HG03558 (cell line): ENCODE results near the gene SMARCB1.
"Not testable (repeated sequence)": the region's sequence is repeated elsewhere in the genome, so short reads cannot be mapped to it uniquely, and the experiment has no call there.

ENCODE experiments used
- ATAC-seq: cut with Tn5 transposase; IDR thresholded peaks from one replicate; pipeline ENCODE4 v1.9.1; 2021; ENCODE audit warnings: moderate number of reproducible peaks; ENCODE audit not compliant: unreplicated experiment; ENCODE audit errors: extremely low read depth

Gene SMARCB1

DNA sequence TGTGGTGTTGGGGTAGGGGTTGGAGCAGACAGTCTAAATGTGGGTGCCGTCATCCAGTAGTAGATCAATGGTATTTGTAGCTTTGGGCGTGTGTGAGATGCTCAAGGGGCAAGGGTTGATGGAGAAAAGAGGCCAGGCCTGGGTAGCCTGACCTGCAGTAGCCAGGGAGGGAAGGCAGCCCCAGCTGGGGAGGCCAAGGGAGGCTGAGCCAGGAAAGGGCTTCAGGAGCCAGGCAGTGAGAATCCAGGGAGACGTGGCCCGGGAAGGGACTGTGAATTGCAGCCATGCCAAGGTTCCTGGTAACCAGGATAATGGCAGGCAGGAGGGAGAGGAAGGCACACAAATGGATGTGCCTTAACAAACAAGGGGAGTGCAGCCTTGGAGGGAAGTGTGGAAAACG lies 54.5 kb downstream of the SMARCB1 start:
- ATAC-seq = no peak

DNA sequence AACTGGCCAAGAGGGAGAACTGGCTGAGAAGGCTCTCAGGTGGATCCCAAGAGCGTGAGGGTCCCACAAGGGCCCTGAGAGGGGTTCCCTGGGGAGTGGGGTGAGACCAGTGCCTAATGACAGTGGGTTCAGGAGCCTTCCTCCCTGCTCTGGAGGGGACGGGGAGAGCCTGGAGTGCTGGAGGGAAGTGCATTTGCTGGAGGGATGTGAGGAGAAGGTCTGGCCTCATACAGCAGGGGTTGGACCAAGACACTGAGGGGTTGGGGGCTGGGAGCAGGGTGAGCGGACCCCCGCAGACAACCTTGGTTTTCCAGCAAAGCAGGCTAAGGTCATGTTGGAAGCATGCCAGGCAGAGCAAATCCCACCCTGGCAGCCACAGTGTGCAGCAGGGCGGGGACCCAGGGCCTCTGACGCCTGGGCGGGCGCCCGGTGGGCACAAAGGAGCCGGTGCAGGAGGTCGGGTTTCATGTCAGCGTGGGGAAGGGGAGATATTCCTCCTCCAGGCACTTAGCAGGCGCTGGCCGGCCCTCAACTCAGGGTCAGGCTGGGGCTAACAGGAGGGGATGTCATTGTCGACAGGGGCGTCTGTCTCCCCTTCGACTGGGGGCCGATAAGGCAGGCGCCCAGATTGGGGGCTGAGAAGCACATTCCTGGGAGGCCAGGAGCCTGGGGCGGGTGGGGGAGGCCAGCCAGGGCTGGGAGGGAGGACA lies 55.1 kb downstream of the SMARCB1 start:
- ATAC-seq = no peak

DNA sequence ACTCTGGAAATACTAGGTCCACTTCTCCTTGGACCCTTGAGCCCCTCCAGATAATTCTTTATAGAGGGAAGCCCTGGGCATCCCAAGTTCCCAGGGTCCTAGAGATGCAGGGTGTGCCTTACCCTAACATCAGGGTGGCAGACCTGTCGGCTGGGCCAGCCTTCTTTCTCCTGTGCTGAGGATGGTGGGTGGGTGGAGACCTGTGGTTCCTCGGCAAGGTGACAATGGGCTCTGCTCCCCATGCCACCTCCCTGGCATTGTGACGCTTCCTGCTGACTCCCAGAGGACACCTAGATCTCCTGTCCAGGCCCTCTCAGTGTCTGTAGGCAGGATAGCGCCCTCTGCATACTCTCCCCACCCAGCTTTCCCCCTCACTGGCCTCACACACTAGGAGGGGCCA lies 55.8 kb downstream of the SMARCB1 start:
- no peak for ATAC-seq

DNA sequence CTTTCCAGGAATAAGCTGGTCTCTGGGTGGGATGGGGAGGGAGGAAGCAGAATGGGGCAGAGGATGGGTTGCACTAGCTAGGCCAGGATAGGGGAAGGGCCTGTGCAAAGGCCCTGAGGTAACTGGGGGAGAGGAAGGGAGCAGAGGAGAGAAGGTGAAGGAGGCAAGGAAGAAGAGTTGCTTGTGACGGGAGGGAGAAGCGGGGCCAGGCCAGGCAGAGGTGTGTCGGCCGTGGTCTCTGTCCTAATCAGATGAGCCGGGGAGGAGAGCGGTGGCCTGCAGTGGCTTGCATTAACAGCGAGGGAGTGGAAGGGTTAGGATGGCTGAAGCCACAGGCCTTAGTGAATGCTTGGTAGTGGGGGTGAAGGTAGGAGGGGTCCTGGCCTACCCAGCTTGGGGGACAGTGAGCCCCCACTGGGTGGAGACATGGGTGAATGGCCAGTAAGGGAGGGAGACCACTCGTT lies 58.0 kb downstream of the SMARCB1 start:
- no peak for ATAC-seq

DNA sequence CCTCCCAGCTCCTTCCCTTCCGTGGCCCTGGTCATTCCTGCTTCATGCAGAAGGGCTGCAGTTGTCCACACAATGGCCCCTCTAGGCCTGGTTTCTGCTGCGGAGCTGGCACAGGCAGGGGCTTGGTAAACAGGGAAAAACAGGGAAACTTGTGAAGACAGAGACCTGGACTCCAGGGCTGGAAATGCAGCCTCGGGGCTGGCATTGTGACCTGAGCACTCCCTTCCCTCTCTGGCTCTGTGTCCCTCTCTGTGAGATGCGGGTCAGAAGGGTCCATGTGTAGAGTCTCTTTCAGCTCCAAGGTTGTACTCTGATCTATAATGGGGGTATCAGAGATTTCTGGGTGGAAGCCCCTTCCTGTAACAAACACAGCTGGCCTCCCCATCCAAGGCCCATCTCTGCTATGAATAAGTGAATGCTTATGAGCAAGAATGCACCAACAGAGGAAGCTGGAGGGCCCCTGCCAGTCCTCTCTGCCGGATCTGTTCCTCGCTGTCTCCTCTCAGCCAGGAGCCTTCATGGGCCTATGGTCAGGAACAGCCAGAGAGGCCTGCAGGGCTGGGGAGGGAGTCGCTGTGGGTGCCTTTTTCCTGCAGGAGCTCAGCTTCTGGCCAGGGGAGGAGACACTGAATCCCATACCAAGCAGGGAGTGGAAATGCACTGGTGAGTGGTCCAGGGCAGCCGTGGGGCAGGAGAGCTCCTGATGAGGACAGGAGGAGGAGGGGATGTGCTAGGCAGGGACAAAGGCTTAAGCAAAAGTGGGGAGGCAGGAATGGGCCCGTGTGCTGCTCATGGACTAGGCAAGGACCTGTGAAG lies 58.7 kb downstream of the SMARCB1 start:
- no peak for ATAC-seq

DNA sequence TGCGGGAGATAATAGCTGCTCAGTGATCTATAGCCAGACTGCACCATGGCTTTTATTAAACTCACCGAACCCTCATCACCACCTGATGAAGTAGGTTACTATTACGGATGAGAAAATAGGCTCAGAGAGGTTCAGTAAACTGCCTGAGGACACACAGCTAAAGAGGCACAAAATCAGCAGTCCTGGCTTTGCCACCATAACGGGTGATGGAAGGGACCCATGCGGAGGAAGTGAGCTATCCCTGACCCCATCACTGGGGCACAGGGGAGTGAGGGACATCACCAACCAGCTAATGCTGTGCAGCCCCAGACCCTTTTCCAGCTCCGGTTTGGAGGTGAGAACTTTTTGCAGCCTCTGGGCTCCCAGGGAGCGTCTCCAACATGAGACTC lies 59.3 kb downstream of the SMARCB1 start:
- ATAC-seq = no peak

DNA sequence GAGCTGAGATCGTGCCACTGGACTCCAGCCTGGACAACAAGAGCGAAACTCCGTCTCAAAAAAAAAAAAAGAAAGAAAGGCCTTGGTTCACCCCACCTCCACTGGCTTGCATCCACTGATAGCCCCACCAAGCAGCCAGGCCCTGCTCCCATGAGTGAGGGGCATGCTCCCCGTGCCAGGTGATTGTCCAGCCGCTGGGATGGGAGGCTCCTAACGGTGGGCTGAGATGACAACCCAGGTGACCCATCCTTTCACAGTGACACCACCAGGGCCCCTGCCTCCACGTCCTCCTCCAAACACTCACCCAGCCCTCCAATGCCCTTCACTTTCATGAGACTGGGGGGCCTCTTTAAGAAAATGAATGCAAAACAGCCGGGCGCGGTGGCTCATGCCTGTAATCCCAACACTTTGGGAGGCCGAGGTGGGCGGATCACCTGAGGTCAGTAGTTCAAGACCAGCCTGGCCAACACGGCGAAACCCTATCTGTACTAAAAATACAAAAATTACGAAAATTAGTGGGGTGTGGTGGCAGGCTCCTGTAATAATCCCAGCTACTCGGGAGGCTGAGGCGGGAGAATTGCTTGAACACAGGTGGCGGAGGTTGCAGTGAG lies 60.6 kb downstream of the SMARCB1 start:
- ATAC-seq = no peak

DNA sequence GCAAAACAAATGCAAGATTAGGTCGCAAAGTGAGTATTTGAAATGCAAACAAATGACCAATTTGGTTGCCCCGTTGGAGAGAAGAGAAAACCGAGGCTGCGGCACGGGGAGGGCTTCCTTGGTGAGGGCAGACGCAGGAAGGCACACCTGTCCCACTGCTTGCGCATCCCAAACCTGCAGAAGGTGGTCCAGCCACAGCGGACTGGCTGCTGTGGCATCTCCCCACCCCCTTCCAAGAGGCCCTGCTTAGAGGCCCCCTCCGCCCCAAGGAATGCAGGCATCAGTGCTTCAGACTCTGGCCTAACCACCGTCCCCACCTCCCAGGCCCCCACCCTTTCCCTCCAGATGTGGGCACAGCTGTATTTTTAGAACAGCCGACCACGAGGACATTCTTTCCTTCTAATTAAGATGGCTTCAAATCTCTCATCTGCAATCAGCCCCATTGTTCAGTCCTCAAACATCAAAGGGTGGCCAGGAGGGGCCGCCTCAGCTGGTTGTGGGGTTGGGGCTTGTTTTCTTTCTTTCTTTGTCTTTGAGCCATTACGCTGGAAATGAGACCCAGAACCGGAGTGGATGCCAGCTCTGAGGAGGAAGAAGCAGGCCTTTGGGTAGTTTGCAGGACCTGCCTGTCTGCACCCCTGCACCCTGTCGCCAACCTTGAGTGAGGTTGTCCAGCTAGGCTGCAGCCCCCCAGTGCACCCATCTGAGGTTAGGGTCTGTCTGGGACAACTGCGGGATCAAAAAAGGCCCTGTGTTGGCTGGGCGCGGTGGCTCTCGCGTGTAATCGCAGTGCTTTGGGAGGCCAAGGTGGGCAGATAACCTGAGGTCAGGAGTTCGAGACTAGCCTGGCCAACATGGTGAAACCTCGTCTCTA lies 61.5 kb downstream of the SMARCB1 start:
- no peak for ATAC-seq

DNA sequence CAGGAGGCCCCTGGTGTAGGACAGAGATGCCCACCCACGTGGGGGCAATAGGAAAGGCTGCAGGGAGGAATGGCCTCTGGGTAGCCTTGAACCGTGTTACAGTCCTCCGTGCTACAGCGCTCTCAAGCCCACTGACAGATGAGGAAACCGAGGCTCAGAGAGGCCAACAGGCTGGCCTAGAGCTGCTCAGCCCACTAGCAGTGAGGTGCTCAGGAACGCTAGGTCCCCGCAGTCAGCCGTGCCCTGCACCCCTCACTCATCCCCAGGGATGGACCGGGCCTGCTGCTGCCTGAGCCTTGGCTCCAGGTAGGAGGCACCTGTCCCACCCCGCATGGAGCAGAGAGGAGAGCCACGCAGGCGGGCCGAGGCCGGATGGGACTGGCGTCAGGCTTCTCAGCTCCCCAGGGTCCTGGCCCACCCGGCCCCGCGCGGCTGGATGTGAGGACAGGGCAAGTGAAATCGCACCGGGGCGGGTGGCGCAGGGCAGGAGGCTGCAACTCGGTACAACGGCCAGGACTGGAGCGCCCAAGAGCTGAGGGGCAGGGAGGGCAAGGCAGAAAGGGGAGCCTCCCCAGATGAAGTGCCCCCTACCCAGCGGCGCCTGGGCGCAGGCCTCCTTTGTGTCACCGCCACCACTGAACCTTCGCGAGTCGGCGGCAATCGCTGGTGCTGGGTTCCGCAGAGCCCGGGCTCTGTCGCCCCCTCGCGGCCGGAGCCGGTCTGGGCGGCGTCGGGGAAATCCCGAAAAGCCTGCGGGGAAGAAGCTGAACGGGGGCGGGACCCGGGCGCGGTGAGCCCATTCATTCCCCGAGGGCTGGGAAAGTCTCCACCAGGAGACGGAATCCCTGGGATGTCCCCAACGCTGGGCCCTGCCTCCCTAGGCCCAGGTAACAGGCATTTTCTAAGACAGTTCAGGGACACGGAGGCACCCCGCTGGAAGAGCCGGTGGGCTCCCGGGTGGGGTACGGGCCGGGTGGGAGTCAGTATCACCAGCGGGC lies 62.5 kb downstream of the SMARCB1 start:
- no peak for ATAC-seq

DNA sequence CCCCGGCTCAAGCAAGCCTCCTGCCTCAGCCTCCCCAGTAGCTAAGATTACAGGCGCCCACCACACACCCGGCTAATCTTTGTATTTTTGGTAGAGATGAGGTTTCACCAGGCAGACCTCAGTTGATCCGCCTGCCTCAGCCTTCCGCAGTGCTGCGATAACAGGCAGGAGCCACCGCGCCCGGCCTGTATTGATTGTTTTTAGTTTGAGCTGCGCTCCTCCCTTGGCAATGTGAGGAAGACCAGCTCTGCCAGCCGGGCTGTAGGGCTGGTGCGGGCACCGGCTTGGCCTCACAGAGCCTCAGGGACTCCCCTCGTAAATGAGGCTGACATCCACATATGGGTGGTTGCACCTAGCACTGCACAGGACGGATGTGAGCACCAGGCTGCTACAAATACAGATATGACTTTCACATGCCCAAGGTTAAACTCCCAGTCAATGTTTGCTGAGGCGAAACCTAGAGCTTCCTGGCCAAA lies 63.4 kb downstream of the SMARCB1 start:
- no peak for ATAC-seq

DNA sequence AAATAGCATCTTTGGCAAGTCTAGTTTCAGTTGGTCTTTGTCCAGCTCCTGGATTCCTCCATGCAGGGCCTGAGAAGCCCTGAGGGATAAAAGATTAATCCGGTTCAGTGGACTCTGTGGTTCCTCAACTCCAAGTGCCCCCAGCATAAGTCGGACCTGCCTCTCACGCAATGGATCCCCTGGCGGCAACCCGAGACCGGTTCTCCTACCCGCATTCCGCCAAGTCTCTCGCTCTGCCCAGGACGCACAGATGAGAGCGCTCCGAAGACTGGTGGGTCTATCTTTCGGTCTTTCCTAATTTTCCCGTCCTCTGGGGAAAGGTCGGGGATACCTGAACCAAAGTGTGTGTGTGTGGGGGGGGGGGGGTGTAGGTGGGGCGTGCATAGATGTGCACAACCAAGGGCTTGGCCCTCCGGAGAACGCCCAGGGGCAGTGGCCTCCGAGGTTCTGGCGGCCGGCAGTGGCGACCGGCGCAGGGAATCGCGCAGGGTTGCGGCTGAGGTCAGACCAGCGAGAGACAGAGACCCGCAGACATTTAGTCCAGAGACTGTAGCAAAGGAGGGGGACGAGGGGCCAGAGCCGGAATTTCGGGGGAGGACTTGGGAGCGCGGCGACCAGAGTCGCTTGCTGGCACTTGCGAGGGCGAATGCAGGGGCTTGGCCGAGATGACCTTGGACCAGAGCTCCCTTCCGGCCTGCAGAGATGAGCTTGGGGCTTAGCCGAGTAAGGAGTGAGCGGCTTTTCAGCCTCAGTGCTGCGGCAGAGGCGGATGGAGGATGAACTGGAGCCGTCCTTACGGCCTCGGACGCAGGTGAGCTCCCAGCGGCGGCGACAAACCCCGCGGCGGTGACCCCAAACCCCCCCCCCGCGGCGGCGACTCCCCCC lies 70.2 kb downstream of the SMARCB1 start:
- ATAC-seq = no peak

DNA sequence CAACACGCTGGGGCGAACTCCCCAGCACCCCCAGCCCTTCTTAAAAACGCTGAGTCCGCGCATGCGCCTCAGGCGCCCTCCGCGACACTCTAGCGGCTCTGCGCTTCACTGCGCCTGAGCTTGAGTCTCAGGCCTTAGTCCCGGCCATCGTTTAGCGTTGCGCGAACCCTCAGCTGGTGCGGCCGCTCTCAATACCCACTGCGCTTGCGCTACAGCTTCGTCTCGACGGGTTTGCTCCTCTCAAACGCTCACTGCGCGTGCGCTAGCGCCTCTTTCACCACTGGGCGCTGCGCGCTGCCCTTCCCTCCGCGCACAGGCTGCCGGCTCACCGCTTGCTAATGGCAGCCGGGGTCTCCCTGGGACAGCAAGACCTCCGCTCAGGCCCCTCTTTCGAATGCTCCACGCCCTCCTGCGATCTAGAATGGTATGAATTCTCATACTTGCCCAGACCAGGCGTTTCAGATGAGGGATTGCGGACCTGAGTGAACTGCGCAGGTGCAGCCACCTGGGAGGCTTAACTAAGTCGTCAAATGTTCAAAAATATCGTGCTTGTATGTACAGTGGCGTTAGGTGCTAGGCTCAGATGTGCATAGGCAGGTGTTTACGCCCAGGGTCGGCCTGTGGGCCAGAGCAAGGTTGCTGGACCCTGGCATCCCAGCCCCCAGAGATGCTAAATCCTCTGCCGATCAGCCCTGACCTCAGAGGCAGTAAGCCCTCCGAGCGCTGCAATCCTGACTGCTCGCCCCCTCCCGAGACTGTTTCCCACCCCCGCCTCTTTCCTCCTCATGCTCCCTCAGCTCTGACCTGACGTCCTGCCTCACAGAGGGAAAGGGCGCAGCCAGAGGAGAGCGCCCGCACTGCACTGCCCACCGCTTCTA lies 71.1 kb downstream of the SMARCB1 start, which contains the start of gene SLC2A11:
Gene SLC2A11 (plus strand): TSS at position 270 of the 878 bp plus-strand sequence. CDS start 125 bp downstream, at position 395.
- ATAC-seq = peak; percentile 76

DNA sequence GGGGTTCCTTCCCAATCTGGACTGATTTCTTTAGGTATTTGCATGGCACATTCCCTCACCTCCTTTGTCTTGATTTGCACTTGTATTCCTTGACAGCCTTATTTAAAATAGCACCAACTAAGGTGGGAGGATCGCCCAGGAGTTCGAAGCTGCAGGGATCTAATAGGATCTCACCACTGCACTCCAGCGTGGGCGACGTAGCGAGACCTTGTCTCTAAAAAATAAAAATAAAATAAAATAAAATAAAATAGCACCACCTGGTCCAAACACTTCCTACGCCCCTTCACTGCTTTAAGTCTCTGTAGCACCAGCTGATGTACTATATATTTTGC lies 71.7 kb downstream of the SMARCB1 start:
- no peak for ATAC-seq

DNA sequence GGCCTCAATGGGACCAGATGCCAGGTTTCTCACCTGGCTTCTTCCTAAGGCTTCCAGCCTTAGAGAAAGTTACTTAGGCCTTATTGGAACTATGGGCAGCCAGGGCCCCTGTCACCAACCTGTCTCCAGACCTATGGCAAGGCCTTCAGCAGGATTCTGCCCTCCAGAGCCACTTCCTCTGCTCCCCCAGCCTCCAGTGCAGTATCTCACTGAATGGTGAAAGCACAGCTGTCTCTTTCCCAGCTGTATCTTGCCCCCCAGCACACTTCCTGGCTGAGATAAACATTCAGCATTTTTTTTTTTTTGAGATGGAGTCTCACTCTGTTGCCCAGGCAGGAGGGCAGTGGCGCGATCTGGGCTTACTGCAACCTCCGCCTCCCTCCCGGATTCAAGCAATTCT lies 72.4 kb downstream of the SMARCB1 start:
- no peak for ATAC-seq

DNA sequence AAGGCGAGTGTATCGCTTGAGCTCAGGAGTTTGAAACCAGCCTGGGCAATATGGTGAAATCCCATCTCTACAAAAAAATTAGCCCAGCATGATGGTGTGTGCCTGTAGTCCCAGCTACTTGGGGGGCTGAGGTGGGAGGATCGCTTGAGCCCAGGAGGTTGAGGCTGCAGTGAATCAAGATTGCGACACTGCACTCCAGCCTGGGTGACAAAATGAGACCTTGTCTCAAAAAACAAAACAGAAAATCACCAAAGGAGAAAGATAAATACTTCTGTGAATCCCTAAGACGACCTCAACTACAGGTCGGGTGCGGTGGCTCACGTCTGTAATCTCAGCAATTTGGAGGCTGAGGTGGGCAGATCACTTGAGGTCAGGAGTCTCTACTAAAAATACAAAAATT lies 73.4 kb downstream of the SMARCB1 start:
- ATAC-seq = not testable (repeated sequence)

DNA sequence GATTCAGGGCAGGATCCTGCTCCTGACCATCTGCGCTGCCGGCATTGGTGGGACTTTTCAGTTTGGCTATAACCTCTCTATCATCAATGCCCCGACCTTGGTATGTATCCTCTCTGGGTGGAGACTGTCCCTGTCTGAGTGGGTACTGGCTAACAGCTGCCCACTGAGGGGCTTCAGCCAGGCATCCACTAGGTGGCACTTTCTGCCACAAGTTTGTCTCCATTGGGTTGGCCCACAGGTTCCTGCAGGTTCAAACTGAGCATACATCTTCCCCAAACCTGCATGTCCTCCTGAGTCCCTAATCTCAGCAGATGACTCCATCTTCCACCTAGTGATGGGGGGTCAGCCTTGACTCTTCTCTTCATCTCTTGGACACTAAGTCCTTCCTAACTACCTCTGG lies 75.3 kb downstream of the SMARCB1 start:
- no peak for ATAC-seq

DNA sequence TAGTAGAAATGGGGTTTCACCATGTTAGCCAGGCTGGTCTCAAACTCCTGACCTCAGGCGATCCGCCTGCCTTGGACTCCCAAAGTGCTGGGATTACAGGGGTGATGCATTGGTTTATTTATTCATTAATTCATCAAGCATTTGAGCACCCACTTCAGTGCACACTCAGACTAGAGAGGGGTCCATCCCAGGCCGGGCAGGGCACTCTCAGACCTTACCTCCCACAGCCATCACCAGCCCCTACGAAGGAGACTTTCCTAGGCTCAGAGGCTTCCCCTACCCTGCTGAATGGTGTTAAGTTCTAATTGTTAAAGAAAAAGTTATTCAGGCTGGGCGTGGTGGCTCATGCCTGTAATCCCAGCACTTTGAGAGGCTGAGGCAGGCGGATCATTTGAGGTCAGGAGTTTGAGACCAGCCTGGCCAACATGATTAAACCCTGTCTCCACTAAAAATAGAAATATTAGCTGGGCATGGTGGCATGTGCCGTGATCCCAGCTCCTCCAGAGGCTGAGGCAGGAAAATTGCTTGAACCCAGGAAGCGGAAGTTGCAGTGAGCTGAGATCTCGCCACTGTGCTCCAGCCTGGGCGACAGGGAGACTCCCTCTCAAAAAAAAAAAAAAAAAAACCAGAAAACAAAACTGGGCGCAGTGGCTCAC lies 77.9 kb downstream of the SMARCB1 start:
- not testable (repeated sequence) for ATAC-seq
